ENCODE measurements around the gene DCBLD1. TPM values are rescaled to one million over a fixed set of nuclear protein-coding genes. Genes with fewer than 3 reads are reported as not detected.

DCBLD1 gene
- total RNA-seq, 1 donor from 2014 or later: 30.1 TPM

- Mint-ChIP-seq H3K27ac (no peak overlapping the region), H3K27me3 (ENCODE audit: low read depth) (no peaks in the 10 kb centered on the region), H3K4me1 (peaks cover 28% of the 10 kb centered on the region), H3K9me3 (no peaks in the 10 kb centered on the region), H3K4me3 (no peak overlapping the region), H3K36me3 (peaks cover 13% of the 10 kb centered on the region)
- DNase-seq (ENCODE audit: low spot score in 2 of 2, unreplicated experiment in 2 of 2): no peak
- TF ChIP-seq, protein P1, sequence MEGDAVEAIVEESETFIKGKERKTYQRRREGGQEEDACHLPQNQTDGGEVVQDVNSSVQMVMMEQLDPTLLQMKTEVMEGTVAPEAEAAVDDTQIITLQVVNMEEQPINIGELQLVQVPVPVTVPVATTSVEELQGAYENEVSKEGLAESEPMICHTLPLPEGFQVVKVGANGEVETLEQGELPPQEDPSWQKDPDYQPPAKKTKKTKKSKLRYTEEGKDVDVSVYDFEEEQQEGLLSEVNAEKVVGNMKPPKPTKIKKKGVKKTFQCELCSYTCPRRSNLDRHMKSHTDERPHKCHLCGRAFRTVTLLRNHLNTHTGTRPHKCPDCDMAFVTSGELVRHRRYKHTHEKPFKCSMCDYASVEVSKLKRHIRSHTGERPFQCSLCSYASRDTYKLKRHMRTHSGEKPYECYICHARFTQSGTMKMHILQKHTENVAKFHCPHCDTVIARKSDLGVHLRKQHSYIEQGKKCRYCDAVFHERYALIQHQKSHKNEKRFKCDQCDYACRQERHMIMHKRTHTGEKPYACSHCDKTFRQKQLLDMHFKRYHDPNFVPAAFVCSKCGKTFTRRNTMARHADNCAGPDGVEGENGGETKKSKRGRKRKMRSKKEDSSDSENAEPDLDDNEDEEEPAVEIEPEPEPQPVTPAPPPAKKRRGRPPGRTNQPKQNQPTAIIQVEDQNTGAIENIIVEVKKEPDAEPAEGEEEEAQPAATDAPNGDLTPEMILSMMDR (IDR thresholded peaks at IDR 0.05; ENCODE audit: unreplicated experiment): no peak
Observed at GRCh38 chr6:117489003-117489402, 6.5 kb downstream of the DCBLD1 start.

- Mint-ChIP-seq H3K9me3 (no peaks in the 10 kb centered on the region), H3K36me3 (peaks cover 11% of the 10 kb centered on the region), H3K27me3 (ENCODE audit: low read depth) (no peaks in the 10 kb centered on the region), H3K27ac (peak overlapping the region; percentile 11), H3K4me1 (peaks cover 27% of the 10 kb centered on the region), H3K4me3 (no peak overlapping the region)
- TF ChIP-seq, protein P1 (IDR thresholded peaks at IDR 0.05; ENCODE audit: unreplicated experiment): no peak
- no peak for DNase-seq (ENCODE audit: low spot score in 2 of 2, unreplicated experiment in 2 of 2)
Observed at GRCh38 chr6:117491916-117492315, 9.4 kb downstream of the DCBLD1 start.

GRCh38 chr6:117493470-117493869 is 11.0 kb downstream of the DCBLD1 start:
- TF ChIP-seq, protein P1 (IDR thresholded peaks at IDR 0.05; ENCODE audit: unreplicated experiment): no peak
- Mint-ChIP-seq H3K27ac (peak overlapping the region; percentile 56), H3K4me1 (peaks cover 34% of the 10 kb centered on the region), H3K9me3 (no peaks in the 10 kb centered on the region), H3K4me3 (no peak overlapping the region), H3K36me3 (no peaks in the 10 kb centered on the region), H3K27me3 (ENCODE audit: low read depth) (no peaks in the 10 kb centered on the region)
- DNase-seq (ENCODE audit: low spot score in 2 of 2, unreplicated experiment in 2 of 2): no peak

- TF ChIP-seq, protein P1 (IDR thresholded peaks at IDR 0.05; ENCODE audit: unreplicated experiment): no peak
- Mint-ChIP-seq H3K27me3 (ENCODE audit: low read depth) (no peaks in the 10 kb centered on the region), H3K36me3 (no peaks in the 10 kb centered on the region), H3K9me3 (no peaks in the 10 kb centered on the region), H3K27ac (no peak overlapping the region), H3K4me3 (no peak overlapping the region), H3K4me1 (peaks cover 34% of the 10 kb centered on the region)
- no peak for DNase-seq (ENCODE audit: low spot score in 2 of 2, unreplicated experiment in 2 of 2)
Observed at GRCh38 chr6:117494283-117494682, 11.8 kb downstream of the DCBLD1 start.

GRCh38 chr6:117494694-117495318 is 12.3 kb downstream of the DCBLD1 start:
- Mint-ChIP-seq H3K4me3 (no peak overlapping the region), H3K27ac (no peak overlapping the region), H3K27me3 (ENCODE audit: low read depth) (no peaks in the 10 kb centered on the region), H3K9me3 (no peaks in the 10 kb centered on the region), H3K36me3 (no peaks in the 10 kb centered on the region), H3K4me1 (peaks cover 34% of the 10 kb centered on the region)
- DNase-seq (ENCODE audit: low spot score in 2 of 2, unreplicated experiment in 2 of 2): no peak
- TF ChIP-seq, protein P1 (IDR thresholded peaks at IDR 0.05; ENCODE audit: unreplicated experiment): no peak

All from mesothelial cell of epicardium (in vitro differentiated cells).